Stimulated activated CD4-positive, alpha-beta T cell treated with anti-CD3 and anti-CD28 coated beads, Interleukin-4, amount 100 ng/mL, for 1 hour (primary cell): ENCODE measurements around the gene CRELD1.

ENCODE experiments used
- DNase-seq: peaks from one replicate; pipeline ENCODE4 v3.0.0-alpha.2; 2020

The CRELD1 gene

GRCh38 chr3:9966841-9967240, 33.2 kb downstream of the CRELD1 start:
- DNase-seq: no peak

- DNase-seq: no peak
Measured at GRCh38 chr3:9969632-9970019, 36.0 kb downstream of the CRELD1 start.

- no peak for DNase-seq
Measured at GRCh38 chr3:9970020-9970652, 36.5 kb downstream of the CRELD1 start.

- no peak for DNase-seq
Measured at GRCh38 chr3:9976721-9977709, 43.4 kb downstream of the CRELD1 start.

GRCh38 chr3:9978710-9979305, 45.2 kb downstream of the CRELD1 start:
- DNase-seq: no peak

GRCh38 chr3:9980251-9980650, 46.6 kb downstream of the CRELD1 start:
- no peak for DNase-seq

- no peak for DNase-seq
Measured at GRCh38 chr3:9986230-9986725, 52.6 kb downstream of the CRELD1 start.

GRCh38 chr3:9994086-9994844, 60.6 kb downstream of the CRELD1 start:
- no peak for DNase-seq
